HL-60/S4 treated with phorbol 12-myristate 13-acetate at 8.2 ng/mL for 4 days and 3 days (cell line): Measurements from ENCODE around the gene CCDC27.

Source experiments
- in situ Hi-C: fragments of 300-500 bp; cut with MboI; formaldehyde crosslinking; loops from 2 replicates; pipeline ENCODE4 v1.15.0; 2022; ENCODE audit warnings: low sequenced_read_pairs

CCDC27 gene

GRCh38 chr1:3750741-3751140 is 1.5 kb upstream of the CCDC27 start:
- in situ Hi-C loops = no loop called here

- in situ Hi-C loops = no loop called here
These were observed 1.6 kb downstream of the CCDC27 start for GRCh38 chr1:3753656-3754454.

DNA sequence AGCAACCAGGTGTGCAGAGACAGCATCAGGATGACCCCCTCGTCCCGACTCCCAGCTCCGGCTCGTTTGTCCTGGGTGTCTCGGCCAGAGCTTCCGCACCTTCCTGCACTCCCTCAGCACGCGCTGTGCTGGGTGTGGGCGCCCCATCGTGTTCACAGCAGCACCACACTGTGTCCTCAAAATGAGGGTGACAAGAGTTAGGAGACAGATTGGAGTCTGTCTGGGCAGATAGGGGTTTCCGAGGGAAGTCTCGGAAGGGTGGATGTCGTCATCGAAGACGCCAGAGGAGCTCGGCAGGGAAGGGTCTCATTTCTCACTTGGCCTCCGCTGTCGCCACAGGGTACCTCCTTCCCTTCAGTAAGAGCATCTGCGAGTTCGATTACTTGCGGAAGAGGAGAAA is 4.1 kb downstream of the CCDC27 start:
- in situ Hi-C loops = no loop called here

DNA sequence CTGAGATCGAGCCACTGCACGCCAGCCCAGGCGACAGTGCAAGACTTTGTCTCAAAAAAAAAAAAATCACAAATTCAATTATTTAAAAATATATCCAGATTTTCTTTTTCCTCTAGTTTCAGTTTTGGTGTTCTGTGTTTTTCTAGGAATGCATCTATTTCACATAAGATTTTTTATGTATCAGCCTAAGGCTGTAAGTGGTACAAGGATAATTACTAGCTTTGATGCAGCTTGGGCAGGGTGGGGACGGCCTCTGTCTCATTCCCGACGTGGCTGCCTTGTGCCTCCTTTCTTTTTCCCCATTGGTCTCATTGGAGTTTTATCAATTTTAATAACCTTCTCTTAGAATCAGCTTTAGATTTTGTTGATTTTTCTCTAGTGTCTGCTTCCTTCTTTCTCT is 6.9 kb downstream of the CCDC27 start:
- in situ Hi-C loops = no loop called here

GRCh38 chr1:3759796-3760195 is 7.5 kb downstream of the CCDC27 start:
- in situ Hi-C loops = no loop called here

DNA sequence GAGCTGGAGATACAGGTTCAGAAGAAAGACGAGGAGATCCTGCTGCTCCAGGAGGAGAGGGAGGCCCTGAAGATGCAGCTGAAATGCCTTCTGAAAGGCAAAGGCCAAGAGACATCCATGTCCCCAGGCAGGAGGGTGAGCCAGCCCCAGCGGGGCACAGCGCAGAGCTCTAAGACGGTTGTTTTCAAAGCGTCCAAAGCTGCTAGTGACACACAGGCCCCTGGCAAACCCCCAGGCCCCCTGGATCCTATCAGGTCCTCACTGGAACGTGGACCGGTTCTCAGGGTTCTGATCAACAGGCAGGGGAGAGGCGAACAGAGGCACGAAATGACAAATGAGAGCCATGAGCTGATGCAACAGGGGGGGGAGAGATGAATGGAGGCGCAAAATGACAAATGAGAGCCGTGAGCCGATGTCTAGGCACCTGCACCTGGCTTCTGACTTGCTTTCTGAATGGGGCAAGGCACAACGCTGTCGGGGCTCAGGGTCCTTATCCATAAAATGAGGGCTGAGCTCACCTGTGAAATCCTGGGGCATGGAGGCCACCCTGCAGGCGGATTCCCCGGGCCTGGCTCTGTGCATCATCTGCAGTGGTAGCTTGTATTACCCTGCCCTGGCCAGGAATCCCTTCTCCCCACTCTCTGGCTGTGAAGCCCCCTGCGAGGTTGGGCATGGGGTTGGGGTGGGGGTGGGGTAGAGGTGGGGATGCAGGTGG is 9.2 kb downstream of the CCDC27 start:
- in situ Hi-C loops = no loop called here

GRCh38 chr1:3762151-3762872 is 10.1 kb downstream of the CCDC27 start:
- in situ Hi-C loops = no loop called here

GRCh38 chr1:3762873-3763228 is 10.6 kb downstream of the CCDC27 start:
- in situ Hi-C loops = no loop called here

GRCh38 chr1:3763351-3764125 is 11.3 kb downstream of the CCDC27 start:
- in situ Hi-C loops = no loop called here

- in situ Hi-C loops = no loop called here
These were observed 15.2 kb downstream of the CCDC27 start for GRCh38 chr1:3767328-3767925.

DNA sequence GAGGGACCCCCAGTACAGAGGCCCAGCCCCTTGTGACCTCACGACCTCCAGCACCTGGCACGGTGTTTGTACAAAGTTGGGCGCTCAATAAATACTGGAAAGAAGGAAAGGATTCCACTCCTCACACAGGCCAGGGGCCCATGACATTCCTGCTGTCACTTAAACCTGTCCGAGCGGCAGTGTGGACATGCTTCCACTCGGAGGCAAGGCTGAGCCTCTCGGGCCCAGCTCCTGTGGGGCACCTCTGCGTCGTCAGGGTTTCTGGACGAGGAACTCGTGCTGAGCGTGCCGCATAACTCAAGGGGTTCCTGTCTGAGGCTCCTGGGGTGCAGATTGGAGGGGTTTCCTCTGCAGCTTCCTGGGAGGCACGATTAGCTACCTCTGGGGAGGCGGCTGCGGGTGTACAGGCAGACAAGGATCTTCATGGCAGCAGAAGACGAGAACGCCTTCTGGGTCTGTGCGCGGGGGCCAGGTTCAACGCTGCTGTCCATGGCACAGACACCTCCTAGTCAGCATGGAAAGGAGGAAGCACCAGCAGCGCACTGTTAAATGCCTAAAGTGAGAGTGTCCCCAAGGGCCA is 16.7 kb downstream of the CCDC27 start:
- in situ Hi-C loops = no loop called here

DNA sequence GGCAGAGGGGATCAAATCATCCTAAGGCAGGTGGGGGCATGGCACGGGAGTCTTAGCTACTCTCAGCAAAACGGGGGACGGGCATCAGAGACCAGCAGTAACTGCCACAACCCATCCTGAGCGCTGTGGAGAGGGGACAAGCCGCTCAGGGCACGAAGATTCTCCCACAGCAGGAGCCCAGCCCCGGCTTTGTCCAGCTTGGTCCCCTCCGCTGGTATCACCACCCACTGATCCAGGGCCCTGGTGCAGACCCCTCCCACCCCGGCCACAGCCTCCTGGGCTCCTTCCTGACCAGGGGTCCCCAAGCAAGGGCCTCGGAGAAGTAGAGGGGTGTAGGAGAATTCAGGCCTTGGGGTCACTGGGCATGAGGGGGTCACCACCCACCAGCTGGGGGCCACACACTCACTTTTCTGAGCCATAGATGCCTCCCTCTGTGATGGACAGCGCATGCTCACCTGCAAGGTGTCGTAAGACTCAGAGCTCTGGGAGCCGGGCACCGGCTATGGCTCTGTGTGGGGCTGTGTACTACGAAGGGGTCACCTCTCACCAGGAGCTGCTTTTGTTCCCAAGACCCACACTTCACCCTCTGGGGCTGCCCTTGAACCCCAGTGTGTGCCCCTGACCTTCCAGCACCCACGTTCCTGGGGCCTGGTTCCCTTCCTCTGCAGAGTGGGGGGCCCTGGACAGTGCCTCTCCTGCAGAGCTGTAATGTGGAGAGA is 18.0 kb downstream of the CCDC27 start:
- in situ Hi-C loops = no loop called here

DNA sequence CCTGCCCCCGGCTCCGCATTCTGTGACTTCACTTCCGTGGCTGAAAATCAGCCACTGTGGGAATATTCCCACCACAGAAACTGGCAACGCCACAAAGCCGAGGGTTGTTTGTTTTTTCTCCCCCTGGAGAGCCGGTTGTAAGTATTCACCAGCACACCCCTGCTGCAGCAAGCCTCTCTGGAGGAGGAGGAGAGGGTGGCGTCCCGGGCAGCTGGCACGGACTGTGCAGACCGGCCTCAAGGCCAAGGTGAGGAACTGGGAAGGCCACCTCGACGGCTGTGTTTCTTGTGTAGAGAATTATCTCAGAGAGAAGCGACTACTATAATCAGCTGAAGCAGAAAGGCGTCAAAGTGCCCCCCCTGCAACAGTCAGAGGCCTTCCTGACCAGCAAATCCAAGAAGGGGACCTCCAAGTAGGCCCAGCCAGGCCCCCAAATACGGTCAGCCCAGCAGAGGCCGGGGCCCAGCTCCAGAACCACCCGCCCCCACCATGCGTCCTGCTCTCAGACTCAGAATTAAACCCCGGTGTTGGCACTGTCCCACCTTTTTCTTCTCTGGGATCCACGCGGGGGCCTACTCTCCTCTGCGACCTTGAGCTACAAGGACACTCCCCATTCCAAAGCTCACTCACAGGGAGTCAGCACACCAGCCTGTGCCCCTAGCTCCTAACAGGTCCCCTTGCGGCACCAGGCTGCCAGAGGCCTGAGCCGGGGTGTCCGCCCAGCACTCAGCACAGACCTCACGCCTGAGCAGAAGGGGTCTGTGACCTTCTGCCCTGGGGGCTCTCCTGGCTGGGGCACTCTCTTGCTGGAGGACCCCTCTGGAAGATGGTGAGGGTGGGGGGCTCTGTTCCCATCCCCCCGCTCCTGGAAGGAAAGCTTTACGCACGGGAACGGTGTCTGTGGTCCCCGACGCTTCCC is 19.1 kb downstream of the CCDC27 start:
- in situ Hi-C loops = no loop called here

DNA sequence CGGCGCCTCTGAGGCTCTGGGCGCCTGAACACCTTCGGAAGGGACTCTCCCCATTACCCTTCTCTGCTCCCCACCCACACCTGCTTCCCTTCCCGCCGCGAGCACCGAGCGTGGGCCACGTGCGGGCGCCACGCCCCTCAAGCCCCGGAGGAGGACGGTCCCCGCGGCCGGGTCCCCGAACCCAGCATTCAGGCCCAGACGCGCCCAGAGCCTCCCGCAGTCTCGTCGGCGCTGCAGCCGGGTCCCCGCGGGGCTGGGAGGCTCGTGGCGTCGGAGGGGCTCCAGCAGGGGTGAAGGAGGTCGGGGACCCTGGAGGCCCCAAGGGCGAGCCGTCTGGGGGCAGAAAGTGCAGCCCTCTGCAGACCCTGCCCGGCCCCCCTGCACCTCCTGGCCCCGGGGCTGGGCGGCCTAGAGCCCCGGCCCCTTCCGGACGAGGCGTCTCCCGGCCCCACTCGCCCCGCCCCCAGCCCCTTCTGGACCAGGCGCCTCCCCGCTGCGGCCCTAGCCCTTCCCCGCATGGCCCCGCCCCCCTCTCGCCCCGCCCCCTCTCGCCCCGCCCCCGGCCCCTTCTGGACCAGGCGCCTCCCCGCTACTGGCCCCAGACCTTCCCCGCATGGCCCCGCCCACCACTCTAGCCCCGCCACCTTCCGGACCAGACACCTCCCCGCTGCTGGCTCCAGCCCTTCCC is 19.9 kb downstream of the CCDC27 start:
- in situ Hi-C loops = no loop called here

GRCh38 chr1:3772715-3773571 is 20.7 kb downstream of the CCDC27 start, which contains the start of gene SMIM1:
Gene SMIM1 (plus strand): TSS chr1:3772749. CDS start chr1:3775374, 2,625 bp downstream.
- in situ Hi-C loops = no loop called here

DNA sequence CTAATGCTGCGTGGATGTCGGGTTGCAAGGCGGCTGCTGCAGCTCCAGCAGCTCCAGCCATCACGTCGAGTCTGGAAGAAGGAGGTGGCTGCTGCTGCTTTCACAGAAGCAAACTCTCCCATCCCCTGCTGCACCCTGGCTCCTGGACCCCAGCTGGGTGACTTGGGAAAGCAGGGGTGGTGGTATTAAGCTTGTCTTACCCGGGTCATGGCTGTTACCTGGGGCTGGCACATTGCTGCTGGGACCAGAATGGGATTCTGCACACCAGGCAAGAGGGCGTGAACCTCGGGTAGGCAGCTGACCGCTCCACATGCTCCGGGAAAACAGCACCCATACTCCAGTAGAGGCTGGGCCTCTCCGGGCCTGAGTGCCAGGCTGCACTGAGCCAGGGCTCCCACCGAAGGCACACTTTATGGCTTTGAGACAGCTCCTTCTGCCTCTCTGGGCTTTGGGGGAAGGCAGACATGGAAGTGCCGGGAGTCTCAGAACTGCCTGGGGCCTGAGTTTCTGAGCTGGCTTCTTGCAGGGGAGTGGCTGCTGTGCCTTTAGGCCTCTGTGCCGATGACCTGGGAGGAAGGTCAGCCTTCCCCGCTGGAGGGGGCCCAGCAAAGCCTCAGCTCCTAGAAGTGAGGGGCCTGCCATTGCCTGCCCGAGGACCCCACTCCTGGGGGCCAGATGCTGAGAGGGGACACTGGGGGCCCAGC is 21.5 kb downstream of the CCDC27 start:
- in situ Hi-C loops = no loop called here
